ENCODE results near the gene LILRB4. TPM values are rescaled to one million over a fixed set of nuclear protein-coding genes. Genes with fewer than 3 reads are reported as not detected.

LILRB4 gene
- total RNA-seq, 1 donor from 2014 or later, result not detected

DNA sequence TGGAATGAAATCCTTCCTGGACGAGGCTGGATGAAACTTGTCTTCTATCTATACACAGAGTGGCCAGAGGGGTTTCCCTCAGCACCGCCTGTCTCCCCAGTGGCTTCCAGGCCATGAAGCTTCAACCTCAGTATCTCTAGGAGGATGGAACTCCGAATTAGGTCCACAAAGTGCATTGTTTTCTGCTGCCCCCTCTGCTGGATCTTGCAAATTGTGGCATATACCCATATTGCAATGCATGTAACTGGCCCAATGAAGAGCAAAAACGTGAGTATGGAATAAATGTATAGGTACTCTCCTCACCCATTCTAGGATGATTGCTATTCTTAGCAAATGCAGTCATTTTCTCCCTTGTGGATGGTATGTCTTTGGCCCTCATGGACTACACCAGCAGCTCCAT, 14.7 kb upstream of the LILRB4 start:
- Mint-ChIP-seq H3K4me3 (no peak overlapping the region), H3K27ac (no peak overlapping the region), H3K9me3 (peaks cover 15% of the 10 kb centered on the region), H3K36me3 (no peaks in the 10 kb centered on the region), H3K27me3 (no peaks in the 10 kb centered on the region), H3K4me1 (ENCODE audit: unreplicated experiment) (no peaks in the 10 kb centered on the region)
- DNase-seq (ENCODE audit: extremely low spot score, unreplicated experiment), result no peak
- TF ChIP-seq, protein P1, sequence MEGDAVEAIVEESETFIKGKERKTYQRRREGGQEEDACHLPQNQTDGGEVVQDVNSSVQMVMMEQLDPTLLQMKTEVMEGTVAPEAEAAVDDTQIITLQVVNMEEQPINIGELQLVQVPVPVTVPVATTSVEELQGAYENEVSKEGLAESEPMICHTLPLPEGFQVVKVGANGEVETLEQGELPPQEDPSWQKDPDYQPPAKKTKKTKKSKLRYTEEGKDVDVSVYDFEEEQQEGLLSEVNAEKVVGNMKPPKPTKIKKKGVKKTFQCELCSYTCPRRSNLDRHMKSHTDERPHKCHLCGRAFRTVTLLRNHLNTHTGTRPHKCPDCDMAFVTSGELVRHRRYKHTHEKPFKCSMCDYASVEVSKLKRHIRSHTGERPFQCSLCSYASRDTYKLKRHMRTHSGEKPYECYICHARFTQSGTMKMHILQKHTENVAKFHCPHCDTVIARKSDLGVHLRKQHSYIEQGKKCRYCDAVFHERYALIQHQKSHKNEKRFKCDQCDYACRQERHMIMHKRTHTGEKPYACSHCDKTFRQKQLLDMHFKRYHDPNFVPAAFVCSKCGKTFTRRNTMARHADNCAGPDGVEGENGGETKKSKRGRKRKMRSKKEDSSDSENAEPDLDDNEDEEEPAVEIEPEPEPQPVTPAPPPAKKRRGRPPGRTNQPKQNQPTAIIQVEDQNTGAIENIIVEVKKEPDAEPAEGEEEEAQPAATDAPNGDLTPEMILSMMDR (conservative IDR thresholded peaks at IDR 0.05), result no peak

DNA sequence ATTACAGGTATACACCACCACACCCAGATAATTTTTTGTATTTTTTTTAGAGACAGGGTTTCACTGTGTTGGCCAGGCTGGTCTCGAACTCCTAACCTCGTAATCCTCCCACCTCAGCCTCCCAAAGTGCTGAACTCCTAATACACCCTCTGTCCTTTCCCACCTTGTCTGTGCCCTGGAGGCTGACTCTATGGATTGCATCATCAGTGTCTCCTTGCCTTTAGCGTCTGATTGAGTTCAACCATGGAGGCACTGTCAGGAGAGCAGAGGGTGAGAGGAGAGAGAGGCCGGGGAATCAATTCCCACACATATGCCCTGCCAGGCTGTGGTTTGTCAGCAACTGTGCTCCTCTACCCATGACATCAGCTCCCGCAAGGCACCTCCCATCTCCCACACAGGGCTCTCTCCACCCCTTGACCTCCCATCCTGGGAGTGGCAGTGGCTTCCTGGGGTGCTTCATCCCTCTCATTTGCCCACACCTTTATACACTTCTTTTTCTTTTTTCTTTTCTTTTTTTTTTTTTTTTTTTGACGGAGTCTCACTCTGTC, 12.6 kb upstream of the LILRB4 start:
- no peak for DNase-seq (ENCODE audit: extremely low spot score, unreplicated experiment)
- H3K4me1 Mint-ChIP-seq (ENCODE audit: unreplicated experiment), result no peaks in the 10 kb centered on the region
- no peak overlapping the region for H3K27ac Mint-ChIP-seq
- peaks cover 15% of the 10 kb centered on the region for H3K9me3 Mint-ChIP-seq
- no peak overlapping the region for H3K4me3 Mint-ChIP-seq
- H3K36me3 Mint-ChIP-seq, result no peaks in the 10 kb centered on the region
- TF ChIP-seq, protein P1 (conservative IDR thresholded peaks at IDR 0.05), result no peak
- H3K27me3 Mint-ChIP-seq, result no peaks in the 10 kb centered on the region

DNA sequence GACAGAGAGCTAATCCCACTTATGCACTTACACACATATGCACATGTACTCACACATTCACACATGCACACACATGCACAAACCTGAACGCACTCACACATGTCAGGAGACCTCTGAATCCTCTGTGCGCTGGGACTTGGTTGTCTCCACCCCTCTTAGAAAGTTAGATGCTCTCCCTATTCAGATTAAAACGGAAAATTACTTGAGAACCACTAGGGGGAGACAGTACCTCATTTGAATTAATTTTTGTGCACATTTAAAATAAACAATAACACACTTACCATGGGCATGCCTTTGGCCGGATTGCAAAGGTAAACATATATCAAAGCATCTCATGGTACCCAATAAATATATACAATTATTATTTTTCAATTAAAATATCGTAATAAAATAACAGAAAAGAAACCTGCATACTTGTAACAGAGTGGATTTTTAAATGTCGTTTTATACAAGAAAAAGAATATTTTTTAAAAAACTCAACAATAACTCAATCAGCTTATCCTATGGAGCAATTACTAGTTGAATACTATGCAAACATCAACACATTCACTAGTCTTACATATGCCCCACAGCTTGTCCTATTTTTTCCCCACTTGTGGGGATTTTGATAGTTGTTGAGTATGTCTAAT, 9.5 kb upstream of the LILRB4 start:
- no peak overlapping the region for H3K4me3 Mint-ChIP-seq
- H3K9me3 Mint-ChIP-seq, result peaks cover 7% of the 10 kb centered on the region
- H3K27me3 Mint-ChIP-seq, result no peaks in the 10 kb centered on the region
- no peaks in the 10 kb centered on the region for H3K36me3 Mint-ChIP-seq
- TF ChIP-seq, protein P1 (conservative IDR thresholded peaks at IDR 0.05), result peak; percentile 64
- no peak for DNase-seq (ENCODE audit: extremely low spot score, unreplicated experiment)
- no peaks in the 10 kb centered on the region for H3K4me1 Mint-ChIP-seq (ENCODE audit: unreplicated experiment)
- no peak overlapping the region for H3K27ac Mint-ChIP-seq

DNA sequence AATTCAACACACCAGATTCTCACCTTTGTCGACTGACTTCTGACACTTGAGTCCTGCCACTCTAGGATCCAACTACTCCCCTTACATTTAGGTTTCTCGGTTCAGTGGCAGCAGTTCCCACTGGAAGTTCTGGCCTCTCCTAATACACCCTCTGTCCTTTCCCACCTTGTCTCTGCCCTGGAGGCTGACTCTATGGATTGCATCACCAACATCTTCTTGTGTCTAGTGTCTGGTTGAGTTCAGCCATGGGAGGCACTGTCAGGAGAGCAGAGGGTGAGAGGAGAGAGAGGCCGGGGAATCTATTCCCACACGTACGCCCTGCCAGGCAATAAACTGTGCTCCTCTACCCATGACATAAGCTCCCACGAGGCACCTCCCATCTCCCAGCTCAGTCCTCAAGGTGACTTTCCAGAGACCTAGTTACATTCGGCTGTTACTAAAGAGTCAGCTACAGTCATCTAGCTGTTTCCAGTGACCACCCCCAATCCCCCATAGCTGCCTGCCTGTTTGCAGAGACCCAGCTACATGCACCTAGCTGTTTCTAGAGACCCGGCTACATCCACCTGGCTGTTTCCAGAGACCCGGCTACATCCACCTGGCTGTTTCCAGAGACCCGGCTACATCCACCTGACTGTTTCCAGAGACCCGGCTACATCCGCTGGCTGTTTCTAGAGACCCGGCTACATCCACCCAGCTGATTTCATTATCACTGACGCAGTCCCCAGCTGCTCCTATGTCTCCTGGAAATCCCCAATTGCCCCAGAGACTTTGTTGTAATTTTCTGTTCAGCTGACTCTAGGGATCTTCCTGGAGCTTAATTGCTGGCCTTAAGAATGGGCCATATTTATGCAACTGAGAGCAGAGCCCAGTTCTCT, 8.1 kb upstream of the LILRB4 start:
- no peaks in the 10 kb centered on the region for H3K27me3 Mint-ChIP-seq
- H3K27ac Mint-ChIP-seq, result no peak overlapping the region
- no peaks in the 10 kb centered on the region for H3K36me3 Mint-ChIP-seq
- no peak overlapping the region for H3K4me3 Mint-ChIP-seq
- TF ChIP-seq, protein P1 (conservative IDR thresholded peaks at IDR 0.05), result no peak
- no peaks in the 10 kb centered on the region for H3K9me3 Mint-ChIP-seq
- no peak for DNase-seq (ENCODE audit: extremely low spot score, unreplicated experiment)
- no peaks in the 10 kb centered on the region for H3K4me1 Mint-ChIP-seq (ENCODE audit: unreplicated experiment)

DNA sequence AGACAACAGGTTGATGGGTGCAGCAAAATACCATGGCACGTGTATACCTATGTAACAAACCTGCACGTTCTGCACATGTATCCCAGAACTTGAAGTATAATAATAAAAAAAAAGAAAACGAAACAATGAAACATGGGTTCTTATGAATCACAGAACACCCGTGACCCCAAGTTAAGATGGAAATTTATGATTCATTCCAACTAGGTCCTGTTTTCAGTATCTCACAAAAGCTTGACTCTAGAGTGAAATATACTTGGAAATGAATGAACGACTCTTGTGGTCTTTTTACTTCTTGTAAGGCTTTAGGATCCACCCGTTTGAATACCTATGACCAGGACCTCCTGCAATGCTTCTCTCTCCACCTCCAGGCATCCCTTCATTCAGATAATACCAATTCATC, 3.5 kb upstream of the LILRB4 start:
- no peak overlapping the region for H3K4me3 Mint-ChIP-seq
- no peaks in the 10 kb centered on the region for H3K27me3 Mint-ChIP-seq
- TF ChIP-seq, protein P1 (conservative IDR thresholded peaks at IDR 0.05), result no peak
- no peaks in the 10 kb centered on the region for H3K36me3 Mint-ChIP-seq
- no peak for DNase-seq (ENCODE audit: extremely low spot score, unreplicated experiment)
- no peaks in the 10 kb centered on the region for H3K4me1 Mint-ChIP-seq (ENCODE audit: unreplicated experiment)
- H3K27ac Mint-ChIP-seq, result no peak overlapping the region
- H3K9me3 Mint-ChIP-seq, result no peaks in the 10 kb centered on the region
